H1 (cell line): Measurements from ENCODE around the gene EEF1AKMT2. TPM values are rescaled to one million over a fixed set of nuclear protein-coding genes. Genes with fewer than 3 reads are reported as not detected.
A peak's percentile ranks its signal among the peaks of the same experiment; 100 is the strongest.

Experiments
- CTCF ChIA-PET: fragments of 300-600 bp; sonication (Branson Sonifier 250); formaldehyde crosslinking; loops from one replicate; lab custom pipeline; 2021; ENCODE audit not compliant: partially characterized antibody; lab: Charles Lee
- POLR2A ChIA-PET: fragments of 300-600 bp; sonication (Branson Sonifier 250); formaldehyde crosslinking; loops from one replicate; lab custom pipeline; 2021; ENCODE audit warnings: inconsistent platforms; ENCODE audit not compliant: partially characterized antibody; lab: Charles Lee
- DNase-seq, 2 experiments: peaks; one replicate each; pipeline versions ENCODE4 v3.0.0 to v3.0.0-alpha.2; 2010 to 2022; ENCODE audit warnings: low spot score in 2 of 2, low read depth in 1 of 2, mixed read lengths in 1 of 2
- FAIRE-seq: peaks from 2 replicates; lab custom pipeline; 2011; peaks lifted over from hg19 to GRCh38; lab: Jason Lieb, UNC
- H2AFZ ChIP-seq: 2 replicates; pipeline ENCODE4 v1.8.1; 2012; ENCODE audit warnings: low read length, inconsistent platforms
- H2AK5ac ChIP-seq: 2 replicates; pipeline ENCODE4 v1.6.1; 2013; ENCODE audit warnings: low read depth, low read length
- H2BK120ac ChIP-seq: replicated peaks from 2 replicates; pipeline ENCODE3; 2013; ENCODE audit warnings: low read depth, low read length, inconsistent platforms
- H2BK12ac ChIP-seq: 2 replicates; pipeline ENCODE4 v1.6.1; 2013; ENCODE audit warnings: low read depth, low read length
- H2BK15ac ChIP-seq: 2 replicates; pipeline ENCODE4 v1.6.1; 2013; ENCODE audit warnings: low read length
- H2BK20ac ChIP-seq: 2 replicates; pipeline ENCODE4 v1.6.1; 2013; ENCODE audit warnings: low read length
- H2BK5ac ChIP-seq: 2 replicates; pipeline ENCODE4 v1.6.1; 2013; ENCODE audit warnings: low read depth, low read length
- H3K14ac ChIP-seq: 2 replicates; pipeline ENCODE4 v1.6.1; 2013; ENCODE audit warnings: inconsistent platforms; ENCODE audit not compliant: insufficient read length
- H3K18ac ChIP-seq: 2 replicates; pipeline ENCODE4 v1.6.1; 2013; ENCODE audit warnings: low read length; ENCODE audit errors: extremely low read depth
- H3K23ac ChIP-seq: 2 replicates; pipeline ENCODE4 v1.6.1; 2013; ENCODE audit warnings: inconsistent platforms; ENCODE audit not compliant: insufficient read length
- H3K23me2 ChIP-seq: 2 replicates; pipeline ENCODE4 v1.6.1; 2013; ENCODE audit warnings: low read depth, low read length
- H3K27ac ChIP-seq: 2 replicates; pipeline ENCODE4 v1.6.1; 2011; ENCODE audit warnings: low read depth, low read length, inconsistent platforms
- H3K27me3 ChIP-seq, 4 experiments: replicated peaks in 1 of 4; 1 replicate in 1 of 4; 2 replicates in 3 of 4; pipeline versions ENCODE4 v1.6.1 to v1.8.1; 2011 to 2013; ENCODE audit warnings: low read length in 3 of 4, mild to moderate bottlenecking in 3 of 4, inconsistent platforms in 2 of 4, mixed read lengths in 2 of 4, moderate library complexity in 1 of 4; ENCODE audit not compliant: control insufficient read depth in 3 of 4, insufficient read depth in 3 of 4; ENCODE audit errors: extremely low read depth in 1 of 4
- H3K36me3 ChIP-seq, 4 experiments: 2 replicates each; pipeline versions ENCODE4 v1.6.1 to v1.8.1; 2011 to 2013; ENCODE audit warnings: mild to moderate bottlenecking in 4 of 4, low read length in 3 of 4, moderate library complexity in 2 of 4, control low read depth in 1 of 4, inconsistent platforms in 1 of 4; ENCODE audit not compliant: insufficient read depth in 4 of 4, control insufficient read depth in 2 of 4
- H3K4ac ChIP-seq: replicated peaks from 2 replicates; pipeline ENCODE3; 2013; ENCODE audit warnings: low read length, low read depth, mixed read lengths, inconsistent platforms; ENCODE audit not compliant: insufficient read length
- H3K4me1 ChIP-seq, 4 experiments: replicated peaks in 1 of 4; 1 replicate in 1 of 4; 2 replicates in 3 of 4; pipeline versions ENCODE4 v1.6.1 to v1.8.1; 2011 to 2013; ENCODE audit warnings: low read length in 3 of 4, inconsistent platforms in 2 of 4, mixed read lengths in 1 of 4; ENCODE audit not compliant: insufficient read depth in 4 of 4, control insufficient read depth in 3 of 4
- H3K4me2 ChIP-seq, 2 experiments: 2 replicates each; pipeline versions ENCODE4 v1.6.1 to v1.8.1; 2011 to 2013; ENCODE audit warnings: low read depth in 2 of 2, low read length in 2 of 2, control low read depth in 1 of 2, inconsistent platforms in 1 of 2, mild to moderate bottlenecking in 1 of 2; ENCODE audit not compliant: insufficient read depth in 1 of 2
- H3K4me3 ChIP-seq, 4 experiments: fragments of 200-600, 300-600 bp in 1 of 4; sonication (generic), shearing (Covaris generic), sonication (Bioruptor Twin) in 1 of 4; 2 replicates each; pipeline versions ENCODE4 v1.5.1 to v1.8.1; 2011 to 2016; ENCODE audit warnings: low read length in 4 of 4, low read depth in 3 of 4, control low read depth in 2 of 4, inconsistent platforms in 2 of 4, mild to moderate bottlenecking in 2 of 4, mixed read lengths in 1 of 4, moderate library complexity in 1 of 4; ENCODE audit not compliant: insufficient read depth in 2 of 4; ENCODE audit errors: extremely low read depth in 1 of 4
- H3K56ac ChIP-seq: replicated peaks from 2 replicates; pipeline ENCODE3; 2013; ENCODE audit warnings: low read depth, mild to moderate bottlenecking, mixed read lengths, low read length, inconsistent platforms; ENCODE audit not compliant: insufficient read length
- H3K79me1 ChIP-seq: 2 replicates; pipeline ENCODE4 v1.6.1; 2013; ENCODE audit warnings: low read depth, low read length, control low read depth
- H3K79me2 ChIP-seq, 2 experiments: 2 replicates each; pipeline versions ENCODE4 v1.6.1 to v1.8.1; 2012 to 2013; ENCODE audit warnings: low read length in 2 of 2, mild to moderate bottlenecking in 2 of 2, inconsistent platforms in 1 of 2; ENCODE audit not compliant: insufficient read depth in 2 of 2, control insufficient read depth in 1 of 2
- H3K9ac ChIP-seq, 4 experiments: replicated peaks in 1 of 4; 1 replicate in 1 of 4; 2 replicates in 3 of 4; pipeline versions ENCODE4 v1.6.1 to v1.8.1; 2011 to 2013; ENCODE audit warnings: low read depth in 3 of 4, low read length in 3 of 4, control low read depth in 2 of 4, mild to moderate bottlenecking in 2 of 4, moderate library complexity in 2 of 4, inconsistent platforms in 1 of 4; ENCODE audit errors: extremely low read depth in 1 of 4
- H3K9me3 ChIP-seq, 2 experiments: 2 replicates each; pipeline versions ENCODE4 v1.6.1 to v1.8.1; 2012 to 2013; ENCODE audit warnings: mild to moderate bottlenecking in 2 of 2, moderate library complexity in 2 of 2, control low read depth in 1 of 2, inconsistent platforms in 1 of 2, low read depth in 1 of 2, low read length in 1 of 2, mixed read lengths in 1 of 2; ENCODE audit not compliant: insufficient read depth in 2 of 2
- H4K20me1 ChIP-seq, 2 experiments: replicated peaks in 1 of 2; 2 replicates each; pipeline versions ENCODE3 to v1.8.1; 2011 to 2013; ENCODE audit warnings: inconsistent platforms in 2 of 2, low read length in 2 of 2, mild to moderate bottlenecking in 1 of 2; ENCODE audit not compliant: insufficient read depth in 2 of 2, control insufficient read depth in 1 of 2
- H4K5ac ChIP-seq: 2 replicates; pipeline ENCODE4 v1.6.1; 2013; ENCODE audit warnings: low read length, low read depth, mixed read lengths, inconsistent platforms; ENCODE audit not compliant: insufficient read length
- H4K8ac ChIP-seq: 2 replicates; pipeline ENCODE4 v1.8.0; 2013; ENCODE audit warnings: mild to moderate bottlenecking, moderate library complexity, low read length, inconsistent platforms; ENCODE audit not compliant: insufficient read depth; ENCODE audit errors: extremely low read depth
- H4K91ac ChIP-seq: replicated peaks from 2 replicates; pipeline ENCODE3; 2013; ENCODE audit warnings: low read length, mixed read lengths, inconsistent platforms; ENCODE audit not compliant: insufficient read length
- CBX8 ChIP-seq: fragments of 300-800, 300-1000 bp; sonication (generic); IDR thresholded peaks from 2 replicates; pipeline ENCODE4 v1.7.1; 2016; ENCODE audit warnings: low read depth, low read length, borderline replicate concordance
- CHD2 ChIP-seq: IDR thresholded peaks from 2 replicates; pipeline ENCODE4 v1.6.1; 2012; ENCODE audit warnings: low read length, improper control_type of control experiment
- GTF2F1 ChIP-seq: IDR thresholded peaks from 2 replicates; pipeline ENCODE4 v1.6.1; 2012; ENCODE audit warnings: low read depth, low read length, improper control_type of control experiment, borderline replicate concordance
- KDM5A ChIP-seq: fragments of 200-600 bp; IDR thresholded peaks from 2 replicates; pipeline ENCODE4 v1.7.1; 2012; ENCODE audit warnings: mild to moderate bottlenecking, low read length, inconsistent platforms, mixed read lengths
- SIN3A ChIP-seq, 2 experiments: IDR thresholded peaks in 1 of 2; conservative IDR thresholded peaks in 1 of 2; 2 replicates each; pipeline ENCODE4 v1.6.1; 2011 to 2012; ENCODE audit warnings: low read length in 2 of 2, improper control_type of control experiment in 1 of 2, low read depth in 1 of 2, mild to moderate bottlenecking in 1 of 2
- SP4 ChIP-seq: IDR thresholded peaks from 2 replicates; pipeline ENCODE4 v1.6.1; 2012; ENCODE audit warnings: low read length, inconsistent platforms
- SRF ChIP-seq: IDR thresholded peaks from 2 replicates; pipeline ENCODE4 v1.6.1; 2011; ENCODE audit warnings: mild to moderate bottlenecking, low read depth, low read length, moderate library complexity
- TBP ChIP-seq: IDR thresholded peaks from 2 replicates; pipeline ENCODE4 v1.6.1; 2011; ENCODE audit warnings: low read depth, low read length, improper control_type of control experiment
- TCF12 ChIP-seq: IDR thresholded peaks from 2 replicates; pipeline ENCODE4 v1.6.1; 2011; ENCODE audit warnings: low read depth, mild to moderate bottlenecking, low read length
- WGBS, 2 experiments: shearing (Covaris generic) in 1 of 2; methylation state at CpG; one replicate each; pipeline versions ENCODE4 v1.1.6 to v1.1.7; 2013 to 2015; ENCODE audit warnings: low lambda C conversion rate in 2 of 2, mixed read lengths in 2 of 2, inconsistent platforms in 1 of 2, low coverage in 1 of 2, missing lambda C conversion rate in 1 of 2; ENCODE audit not compliant: insufficient replicate concordance in 2 of 2, insufficient coverage in 1 of 2, insufficient read length in 1 of 2; ENCODE audit errors: extremely low coverage in 1 of 2, missing lambda C conversion rate in 1 of 2; 5-methylcytosine and 5-hydroxymethylcytosine counted together
- polyA plus RNA-seq, 7 experiments: library from polyadenylated mRNA; depleted of rRNA in 3 of 7; stranded (reverse) in 5 of 7; unstranded in 2 of 7; fragments of >200 nt in 5 of 7; fragments of 200-250 nt in 2 of 7; gene quantifications; 1 replicate in 5 of 7; 2 replicates in 1 of 7; 4 replicates in 1 of 7; pipeline versions ENCODE4 v1.2.1 to v1.2.3, GENCODE V29; 2011 to 2013; ENCODE audit warnings: missing spikeins in 2 of 7, mixed read lengths in 2 of 7
- total RNA-seq: library from RNA; stranded (reverse); fragmentation: NEBNext Ultra II Directional; extraction: Animal tissue kit (Norgen Biotek cat#: 25700); gene quantifications from 2 replicates; pipeline ENCODE4 v1.2.1, GENCODE V29; 2021
- TF ChIP-seq, protein P1 (sequence below): IDR thresholded peaks from 2 replicates; pipeline ENCODE4 v1.6.1; 2012; ENCODE audit warnings: low read length, inconsistent platforms
- TF ChIP-seq, protein P2 (sequence below): IDR thresholded peaks from 2 replicates; pipeline ENCODE4 v1.6.1; 2012; ENCODE audit warnings: inconsistent platforms

The EEF1AKMT2 gene
- total and polyA plus RNA-seq, 2 of the 8 experiments (the other 6 are each of a cell fraction or from before 2014, with no cell fraction given), result 9.8 to 26.8 TPM

DNA sequence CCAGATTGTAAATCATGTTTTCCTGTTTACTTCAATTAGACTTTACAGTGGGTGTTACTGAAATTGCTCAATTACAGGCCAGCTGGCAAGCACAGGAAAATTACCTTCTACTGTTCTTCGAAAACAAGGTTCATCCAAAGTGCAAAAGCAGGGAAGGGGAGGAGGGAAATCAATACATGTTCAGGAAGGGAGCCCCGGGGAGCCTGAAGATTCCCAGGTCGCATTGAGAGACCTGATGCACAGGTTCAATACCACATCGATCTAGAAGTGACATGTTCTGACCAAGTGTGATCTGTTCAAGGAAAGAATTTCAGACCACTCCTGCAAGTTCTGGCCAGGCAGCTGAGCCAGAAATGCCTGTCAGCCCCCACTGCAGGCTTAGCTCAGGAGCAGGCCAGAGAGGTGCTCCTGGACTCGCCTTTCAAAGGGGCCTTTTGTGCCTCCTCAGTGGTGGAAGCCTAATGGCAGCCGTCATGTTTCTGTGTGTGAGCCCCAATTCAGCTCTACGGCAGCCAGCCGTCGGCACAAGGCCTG, 83.4 kb downstream of the EEF1AKMT2 start:
- Histone ChIP-seq H4K91ac (no peak overlapping the region), H3K9ac (no peak overlapping the region; a peak in 1 of 7 replicates), H4K20me1 (peaks cover 3 to 13% of the 10 kb centered on the region in 2 experiments), H3K56ac (no peak overlapping the region), H3K18ac (no peak overlapping the region), H2BK120ac (no peak overlapping the region), H2BK12ac (no peak overlapping the region), H4K8ac (no peak overlapping the region), H4K5ac (no peak overlapping the region), H2BK15ac (no peak overlapping the region), H2BK5ac (0 out of 2 replicates have a peak overlapping the region, but pooled peaks have one; percentile 27), H3K4me3 (no peak overlapping the region), H3K79me2 (no peaks in the 10 kb centered on the region), H2BK20ac (no peak overlapping the region), H3K14ac (no peak overlapping the region), H3K36me3 (no peaks in the 10 kb centered on the region), H3K27me3 (no peaks in the 10 kb centered on the region), H2AFZ (no peak overlapping the region), H3K9me3 (no peaks in the 10 kb centered on the region), H3K4me1 (peaks cover 3 to 21% (median 13%) of the 10 kb centered on the region in 4 experiments; a peak in 6 of 7 replicates), H3K4me2 (0 out of 4 replicates have a peak overlapping the region, but pooled peaks of 1 of the 2 experiments have one; percentile 4), H3K27ac (no peak overlapping the region), H3K23ac (no peak overlapping the region), H3K4ac (no peak overlapping the region), H3K79me1 (peaks cover 2% of the 10 kb centered on the region; the same call in 1 of the 2 replicates), H2AK5ac (no peak overlapping the region), H3K23me2 (no peaks in the 10 kb centered on the region)
- no peak for DNase-seq
- ChIA-PET CTCF (interaction anchor here (0.7 to 3.3 kb wide), 8 partner anchors 11 to 169 kb away, joined by 3 to 30 read pairs (median 9); no protein-coding TSS in a partner anchor), POLR2A (no interaction called here)
- FAIRE-seq, result no peak
- WGBS, 2 experiments, result 87% methylated on average over 9 of the region's 9 CpGs; no CpG with 5 or more reads in 1 of the 2 experiments
- no peak for TF ChIP-seq KDM5A
- TF ChIP-seq, protein P1, sequence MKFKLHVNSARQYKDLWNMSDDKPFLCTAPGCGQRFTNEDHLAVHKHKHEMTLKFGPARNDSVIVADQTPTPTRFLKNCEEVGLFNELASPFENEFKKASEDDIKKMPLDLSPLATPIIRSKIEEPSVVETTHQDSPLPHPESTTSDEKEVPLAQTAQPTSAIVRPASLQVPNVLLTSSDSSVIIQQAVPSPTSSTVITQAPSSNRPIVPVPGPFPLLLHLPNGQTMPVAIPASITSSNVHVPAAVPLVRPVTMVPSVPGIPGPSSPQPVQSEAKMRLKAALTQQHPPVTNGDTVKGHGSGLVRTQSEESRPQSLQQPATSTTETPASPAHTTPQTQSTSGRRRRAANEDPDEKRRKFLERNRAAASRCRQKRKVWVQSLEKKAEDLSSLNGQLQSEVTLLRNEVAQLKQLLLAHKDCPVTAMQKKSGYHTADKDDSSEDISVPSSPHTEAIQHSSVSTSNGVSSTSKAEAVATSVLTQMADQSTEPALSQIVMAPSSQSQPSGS, result no peak
- no peak for TF ChIP-seq GTF2F1
- no peak for TF ChIP-seq TBP
- TF ChIP-seq SIN3A (conservative IDR thresholded peaks at IDR 0.05 in 1 of 2, IDR thresholded peaks at IDR 0.05 in 1 of 2; ENCODE audit: low read depth in 1 of 2, low read length in 2 of 2), result no peak
- TF ChIP-seq, protein P2, sequence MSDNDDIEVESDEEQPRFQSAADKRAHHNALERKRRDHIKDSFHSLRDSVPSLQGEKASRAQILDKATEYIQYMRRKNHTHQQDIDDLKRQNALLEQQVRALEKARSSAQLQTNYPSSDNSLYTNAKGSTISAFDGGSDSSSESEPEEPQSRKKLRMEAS, result no peak
- no peak for TF ChIP-seq CBX8
- no peak for TF ChIP-seq CHD2
- TF ChIP-seq SP4, result no peak
- no peak for TF ChIP-seq TCF12
- TF ChIP-seq SRF, result no peak
